ENCODE measurements around the gene USP5. TPM values are rescaled to one million over a fixed set of nuclear protein-coding genes. Genes with fewer than 3 reads are reported as not detected.
"Not testable (repeated sequence)": the region's sequence is repeated elsewhere in the genome, so short reads cannot be mapped to it uniquely, and the experiment has no call there.

The USP5 gene
- total RNA-seq, 1 donor from 2014 or later: 63.0 TPM

DNA sequence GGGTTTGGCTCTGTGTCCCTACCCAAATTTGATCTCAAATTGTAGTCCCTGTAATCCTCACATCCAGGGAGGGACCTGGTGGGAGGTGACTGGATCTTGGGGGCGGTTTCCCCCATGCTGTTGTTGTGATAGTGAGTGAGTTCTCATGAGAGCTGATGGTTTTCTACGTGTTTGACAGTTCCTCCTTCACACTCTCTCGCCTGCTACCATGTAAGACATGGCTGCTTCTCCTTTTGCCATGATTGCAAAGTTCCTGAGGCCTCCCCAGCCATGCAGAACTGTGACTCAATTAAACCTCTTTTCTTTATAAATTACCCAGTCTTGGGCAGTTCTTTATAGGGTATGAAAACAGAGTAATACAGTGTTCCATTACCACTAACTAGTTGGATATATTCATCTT, 42.4 kb downstream of the USP5 start:
- DNase-seq (no peak), ATAC-seq (ENCODE audit: poor library complexity) (no peak)
- intact Hi-C loops (cut with DNase I): no loop called here

- DNase-seq (peak; percentile 2), ATAC-seq (ENCODE audit: poor library complexity) (no peak)
- intact Hi-C loops (cut with DNase I): no loop called here
These were observed 45.0 kb downstream of the USP5 start for GRCh38 chr12:6896846-6897435.

DNA sequence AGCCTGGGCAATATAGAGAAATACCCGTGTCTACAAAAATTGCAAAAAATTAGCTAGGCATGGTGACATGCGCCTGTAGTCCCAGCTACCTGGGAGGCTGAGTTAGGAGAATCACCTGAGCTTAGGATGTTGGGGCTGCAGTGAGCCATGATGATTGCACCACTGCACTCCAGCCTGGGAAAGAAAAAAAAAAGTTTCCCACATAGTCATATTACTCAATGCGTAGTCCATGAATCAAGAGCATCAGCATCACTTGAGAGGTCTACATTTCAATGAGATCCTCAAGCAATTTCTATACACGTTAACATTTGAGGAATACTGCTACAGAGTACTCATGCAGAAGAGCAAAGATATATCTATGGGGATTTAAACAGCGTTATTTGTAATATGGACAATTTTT, 47.5 kb downstream of the USP5 start:
- intact Hi-C loops (cut with DNase I): no loop called here
- DNase-seq: no peak
- no peak for ATAC-seq (ENCODE audit: poor library complexity)

GRCh38 chr12:6899837-6900519, 48.0 kb downstream of the USP5 start:
- intact Hi-C loops (cut with DNase I): no loop called here
- DNase-seq (peak; percentile 72), ATAC-seq (ENCODE audit: poor library complexity) (peak; percentile 32)

DNA sequence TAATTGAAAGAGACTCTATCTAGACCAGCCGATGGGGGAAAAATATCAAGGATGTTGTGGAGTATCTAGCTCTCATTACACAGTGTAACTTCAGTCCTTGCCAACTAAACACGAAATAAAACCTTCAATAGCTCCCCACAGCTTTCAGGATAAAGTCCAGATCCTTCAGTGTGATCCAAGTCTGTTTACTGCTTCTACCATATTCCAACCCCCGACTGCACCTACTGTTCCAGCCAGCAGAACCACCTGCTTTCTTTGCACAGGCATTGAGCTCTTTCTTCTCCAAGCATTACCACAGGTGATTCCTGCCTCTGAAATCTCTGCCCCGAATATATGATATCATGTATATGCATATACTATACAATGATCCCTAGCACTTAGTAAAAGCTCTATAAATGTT, 50.5 kb downstream of the USP5 start:
- intact Hi-C loops (cut with DNase I): no loop called here
- ATAC-seq (ENCODE audit: poor library complexity) (no peak), DNase-seq (peak; percentile 4)

DNA sequence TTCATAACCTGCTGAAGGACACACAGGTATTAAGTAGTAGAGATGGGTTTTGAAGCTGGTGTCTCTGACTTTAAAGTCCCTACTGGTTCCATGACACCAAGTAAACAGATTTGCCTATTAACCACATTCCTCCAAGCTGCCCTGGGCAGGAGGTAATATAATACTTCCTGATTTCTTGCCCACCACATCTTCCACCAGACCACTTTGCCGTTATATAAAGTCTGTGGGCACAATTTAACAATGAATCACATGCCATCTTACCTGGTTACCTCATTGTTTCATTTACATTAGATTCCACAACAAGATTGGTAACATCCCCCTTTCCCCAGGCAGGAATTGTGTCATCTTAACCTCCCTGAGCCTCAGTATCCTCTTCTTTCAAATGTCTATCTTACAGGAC, 51.8 kb downstream of the USP5 start:
- ATAC-seq (ENCODE audit: poor library complexity): no peak
- DNase-seq: no peak
- intact Hi-C loops (cut with DNase I): no loop called here

GRCh38 chr12:6904280-6905276, 52.6 kb downstream of the USP5 start, which contains the start of gene LRRC23:
Gene LRRC23 (plus strand): TSS chr12:6904822. CDS start chr12:6905634, 812 bp downstream.
- intact Hi-C loops (cut with DNase I): no loop called here
- peak; percentile 98 for ATAC-seq (ENCODE audit: poor library complexity)
- peak; percentile 98 for DNase-seq

DNA sequence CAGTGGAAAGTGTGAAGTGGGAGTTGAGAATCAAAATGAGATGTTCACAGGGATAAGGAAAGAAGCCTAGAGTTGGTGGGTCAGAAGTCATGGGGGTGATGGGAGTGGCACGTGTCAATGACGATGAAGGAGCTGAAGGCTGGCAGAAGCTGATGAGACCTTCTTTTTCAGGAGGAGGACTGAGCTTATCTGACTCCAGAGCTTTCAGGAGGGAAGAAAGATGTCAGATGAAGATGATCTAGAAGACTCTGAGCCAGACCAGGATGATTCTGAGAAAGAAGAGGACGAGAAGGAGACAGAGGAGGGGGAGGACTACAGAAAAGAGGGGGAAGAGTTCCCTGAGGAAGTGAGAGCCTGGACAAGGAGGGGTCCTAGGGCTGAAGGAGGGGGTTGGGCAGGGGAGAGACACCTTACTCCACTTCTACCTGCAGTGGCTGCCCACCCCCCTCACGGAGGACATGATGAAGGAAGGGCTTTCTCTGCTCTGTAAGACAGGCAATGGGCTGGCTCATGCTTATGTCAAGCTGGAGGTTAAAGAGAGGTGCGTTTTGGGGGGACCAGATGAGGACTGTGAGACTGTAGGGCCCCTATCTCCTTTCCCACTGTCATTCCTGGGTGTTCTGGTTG, 53.6 kb downstream of the USP5 start:
- no peak for DNase-seq
- intact Hi-C loops (cut with DNase I): no loop called here
- ATAC-seq (ENCODE audit: poor library complexity): no peak

GRCh38 chr12:6908141-6908540, 56.2 kb downstream of the USP5 start:
- DNase-seq: peak; percentile 38
- ATAC-seq (ENCODE audit: poor library complexity): not testable (repeated sequence)

GRCh38 chr12:6909421-6910145, 57.6 kb downstream of the USP5 start:
- intact Hi-C loops (cut with DNase I): no loop called here
- DNase-seq (peak; percentile 2), ATAC-seq (ENCODE audit: poor library complexity) (no peak)

More at GRCh38 chr12:6908141-6908540, 56.2 kb downstream of the USP5 start:
- intact Hi-C loops (cut with DNase I): not testable (repeated sequence)

GRCh38 chr12:6912164-6912935, 60.4 kb downstream of the USP5 start:
- peak; percentile 7 for DNase-seq
- no peak for ATAC-seq (ENCODE audit: poor library complexity)
- intact Hi-C loops (cut with DNase I): no loop called here

DNA sequence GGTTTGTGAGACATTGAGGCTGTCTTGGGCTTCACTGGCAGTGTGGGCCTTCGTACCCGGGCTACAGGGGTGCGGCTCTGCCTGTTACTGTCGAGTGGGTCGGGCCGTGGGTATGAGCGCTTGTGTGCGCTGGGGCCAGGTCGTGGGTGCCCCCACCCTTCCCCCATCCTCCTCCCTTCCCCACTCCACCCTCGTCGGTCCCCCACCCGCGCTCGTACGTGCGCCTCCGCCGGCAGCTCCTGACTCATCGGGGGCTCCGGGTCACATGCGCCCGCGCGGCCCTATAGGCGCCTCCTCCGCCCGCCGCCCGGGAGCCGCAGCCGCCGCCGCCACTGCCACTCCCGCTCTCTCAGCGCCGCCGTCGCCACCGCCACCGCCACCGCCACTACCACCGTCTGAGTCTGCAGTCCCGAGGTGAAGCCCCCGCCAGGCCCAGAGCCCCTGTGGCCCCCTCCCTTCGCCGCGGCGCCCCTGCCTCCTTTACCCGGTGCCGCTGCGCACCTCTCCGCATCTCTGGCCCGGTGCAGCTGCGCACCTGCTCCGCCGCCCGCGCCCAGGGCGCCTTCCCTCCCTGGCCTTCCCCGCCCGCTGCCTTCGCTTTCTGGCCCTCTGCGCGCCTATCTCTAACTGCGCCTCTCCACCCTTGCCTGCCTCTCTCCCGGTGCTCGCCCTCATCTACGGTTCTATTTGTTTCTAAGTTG, 62.4 kb downstream of the USP5 start, which contains the start of gene ENO2:
ENO2 (plus strand) TSS at position 335 of the 701 bp plus-strand sequence. CDS start 1,253 bp downstream, outside the sequence.
- intact Hi-C loops (cut with DNase I): no loop called here
- peak; percentile 90 for ATAC-seq (ENCODE audit: poor library complexity)

DNA sequence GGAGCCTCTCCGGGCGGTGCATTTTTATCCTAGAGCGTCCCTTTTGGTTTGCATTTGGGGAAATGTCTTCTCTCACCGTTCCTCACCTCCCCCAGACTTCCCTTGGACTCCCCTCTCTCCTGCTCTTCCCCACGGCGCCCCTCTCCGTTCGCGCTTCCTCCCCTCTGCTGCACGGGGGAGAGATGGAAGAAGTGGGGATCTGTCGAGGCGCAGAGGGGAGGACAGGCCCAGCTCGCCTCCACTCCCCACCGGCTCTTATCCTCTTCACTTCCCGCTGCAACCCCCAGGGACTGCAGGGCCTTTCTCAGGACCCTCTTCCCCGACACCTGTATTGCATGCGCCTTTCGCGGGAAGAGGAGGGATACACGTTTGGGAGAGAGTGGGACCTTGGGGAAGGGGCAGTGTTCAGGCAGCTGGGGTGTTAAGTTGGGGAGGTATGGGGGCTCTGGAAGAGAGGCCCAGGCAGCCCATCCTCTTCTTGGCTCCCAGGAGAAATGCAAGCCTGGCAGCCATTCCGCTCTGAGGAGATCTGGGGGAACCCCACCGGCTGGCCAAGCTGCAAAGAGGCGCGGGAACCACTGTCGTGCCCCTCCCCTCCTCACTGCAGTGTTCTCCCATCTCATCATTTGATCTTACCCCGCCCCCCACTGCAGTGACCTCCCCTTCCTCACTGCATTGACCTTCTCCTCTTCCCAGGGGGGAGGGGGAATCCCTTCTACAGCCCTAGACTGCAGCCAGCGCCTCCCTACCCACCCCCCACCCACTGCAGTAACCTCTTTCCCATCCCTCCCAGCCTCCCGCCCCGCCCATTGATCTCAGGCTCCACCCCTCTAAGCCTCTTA, 63.2 kb downstream of the USP5 start:
- ATAC-seq (ENCODE audit: poor library complexity) (peak; percentile 19), DNase-seq (peak; percentile 42)
- intact Hi-C loops (cut with DNase I): no loop called here

More for the DNA sequence above, 62.4 kb downstream of the USP5 start, which contains the start of gene ENO2:
- DNase-seq: peak; percentile 81

DNA sequence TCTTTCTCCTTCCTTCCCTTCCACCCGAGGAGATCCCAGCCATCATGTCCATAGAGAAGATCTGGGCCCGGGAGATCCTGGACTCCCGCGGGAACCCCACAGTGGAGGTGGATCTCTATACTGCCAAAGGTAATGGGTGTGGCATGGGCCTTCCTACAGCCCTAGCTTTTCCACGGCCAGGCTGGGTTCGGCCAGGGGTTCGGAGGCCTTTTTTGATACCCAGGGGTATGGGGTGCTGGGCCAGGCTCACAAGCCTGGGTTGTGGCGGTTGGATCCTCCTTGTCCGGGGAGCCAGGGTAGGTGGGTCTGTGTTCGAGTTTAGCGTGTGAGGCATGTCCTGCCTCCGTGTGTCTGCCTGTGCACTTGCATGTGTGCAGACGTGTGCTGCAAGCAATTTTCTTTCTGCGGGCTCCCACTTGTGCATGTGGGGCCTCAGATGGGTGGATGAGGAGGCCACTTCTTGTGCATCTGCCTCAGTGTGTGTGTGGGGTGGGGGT, 63.9 kb downstream of the USP5 start:
- DNase-seq (no peak), ATAC-seq (ENCODE audit: poor library complexity) (no peak)
- intact Hi-C loops (cut with DNase I): no loop called here
